ENCODE data around the gene PPARG. TPM values are rescaled to one million over a fixed set of nuclear protein-coding genes. Genes with fewer than 3 reads are reported as not detected.
"Not testable (repeated sequence)": the region's sequence is repeated elsewhere in the genome, so short reads cannot be mapped to it uniquely, and the experiment has no call there.

PPARG gene
- total RNA-seq, 6 donors from 2014 or later, result 39.8 to 93.9 (median 52.7) TPM

DNA sequence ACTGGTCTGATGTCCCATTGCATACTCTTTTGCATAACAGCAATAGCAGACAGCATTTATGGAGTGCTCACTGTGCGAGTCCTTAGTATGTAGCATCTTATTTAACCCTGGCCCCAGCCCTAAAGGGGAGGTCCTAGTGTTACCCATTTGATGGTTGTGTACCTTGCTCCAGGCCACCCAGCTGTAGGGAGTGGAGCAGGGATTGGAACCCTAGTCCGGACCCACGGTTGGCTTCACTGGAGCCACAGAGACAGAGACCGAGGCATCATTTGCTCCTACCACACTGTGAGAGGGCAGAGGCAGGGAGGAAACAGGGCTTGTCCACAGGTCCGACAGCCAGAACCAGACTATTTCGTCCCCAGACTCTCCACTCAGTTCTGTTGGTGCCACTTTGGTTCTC is 179.4 kb downstream of the PPARG start:
- Histone ChIP-seq H3K9me3 (no peaks in the 10 kb centered on the region), H3K27me3 (no peaks in the 10 kb centered on the region), H3K27ac (no peak overlapping the region), H3K4me3 (no peak overlapping the region), H3K36me3 (no peaks in the 10 kb centered on the region), H3K4me1 (no peaks in the 10 kb centered on the region)
- no peak for ATAC-seq (ENCODE audit: low FRiP score in 2 of 2)
- TF ChIP-seq POLR2AphosphoS5 (IDR thresholded peaks at IDR 0.05) (no peak), EP300 (IDR thresholded peaks at IDR 0.05) (no peak), POLR2A (IDR thresholded peaks at IDR 0.05) (no peak)
- TF ChIP-seq, protein P1, sequence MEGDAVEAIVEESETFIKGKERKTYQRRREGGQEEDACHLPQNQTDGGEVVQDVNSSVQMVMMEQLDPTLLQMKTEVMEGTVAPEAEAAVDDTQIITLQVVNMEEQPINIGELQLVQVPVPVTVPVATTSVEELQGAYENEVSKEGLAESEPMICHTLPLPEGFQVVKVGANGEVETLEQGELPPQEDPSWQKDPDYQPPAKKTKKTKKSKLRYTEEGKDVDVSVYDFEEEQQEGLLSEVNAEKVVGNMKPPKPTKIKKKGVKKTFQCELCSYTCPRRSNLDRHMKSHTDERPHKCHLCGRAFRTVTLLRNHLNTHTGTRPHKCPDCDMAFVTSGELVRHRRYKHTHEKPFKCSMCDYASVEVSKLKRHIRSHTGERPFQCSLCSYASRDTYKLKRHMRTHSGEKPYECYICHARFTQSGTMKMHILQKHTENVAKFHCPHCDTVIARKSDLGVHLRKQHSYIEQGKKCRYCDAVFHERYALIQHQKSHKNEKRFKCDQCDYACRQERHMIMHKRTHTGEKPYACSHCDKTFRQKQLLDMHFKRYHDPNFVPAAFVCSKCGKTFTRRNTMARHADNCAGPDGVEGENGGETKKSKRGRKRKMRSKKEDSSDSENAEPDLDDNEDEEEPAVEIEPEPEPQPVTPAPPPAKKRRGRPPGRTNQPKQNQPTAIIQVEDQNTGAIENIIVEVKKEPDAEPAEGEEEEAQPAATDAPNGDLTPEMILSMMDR (IDR thresholded peaks at IDR 0.05), result no peak
- DNase-seq, result no peak
- WGBS, 2 donors, result 97 to 99% methylated on average over 3 to 6 of the region's 6 CpGs

DNA sequence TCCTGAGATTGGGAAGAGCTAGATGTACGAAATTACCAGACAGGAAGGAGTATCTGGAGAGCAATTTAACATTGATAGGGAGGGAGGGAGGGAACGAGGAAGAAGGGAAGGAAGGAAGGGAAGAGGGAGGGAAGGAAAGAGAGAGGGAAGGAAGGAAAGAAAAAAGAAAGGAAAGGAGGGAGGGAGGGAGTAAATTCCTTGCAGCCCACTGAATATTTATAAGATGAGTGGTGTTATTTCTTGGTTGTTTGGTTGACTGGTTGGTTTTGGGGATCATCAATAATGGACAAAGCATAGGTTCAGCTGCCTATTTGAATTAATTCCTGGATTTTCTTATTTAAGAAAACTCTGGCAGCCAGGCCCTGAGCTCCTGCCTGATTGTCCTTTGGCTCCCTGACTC is 179.9 kb downstream of the PPARG start:
- DNase-seq, result no peak
- H3K4me1 ChIP-seq, result no peaks in the 10 kb centered on the region
- no peak for ATAC-seq (ENCODE audit: low FRiP score in 2 of 2)
- H3K4me3 ChIP-seq, result no peak overlapping the region
- 53 to 57% methylated on average over 2 of the region's 2 CpGs for WGBS, 2 donors
- TF ChIP-seq, protein P1 (IDR thresholded peaks at IDR 0.05), result no peak
- TF ChIP-seq EP300 (IDR thresholded peaks at IDR 0.05) (no peak), POLR2AphosphoS5 (IDR thresholded peaks at IDR 0.05) (no peak), POLR2A (IDR thresholded peaks at IDR 0.05) (no peak)
- H3K9me3 ChIP-seq, result no peaks in the 10 kb centered on the region
- H3K27me3 ChIP-seq, result no peaks in the 10 kb centered on the region
- H3K27ac ChIP-seq, result no peak overlapping the region
- no peaks in the 10 kb centered on the region for H3K36me3 ChIP-seq

DNA sequence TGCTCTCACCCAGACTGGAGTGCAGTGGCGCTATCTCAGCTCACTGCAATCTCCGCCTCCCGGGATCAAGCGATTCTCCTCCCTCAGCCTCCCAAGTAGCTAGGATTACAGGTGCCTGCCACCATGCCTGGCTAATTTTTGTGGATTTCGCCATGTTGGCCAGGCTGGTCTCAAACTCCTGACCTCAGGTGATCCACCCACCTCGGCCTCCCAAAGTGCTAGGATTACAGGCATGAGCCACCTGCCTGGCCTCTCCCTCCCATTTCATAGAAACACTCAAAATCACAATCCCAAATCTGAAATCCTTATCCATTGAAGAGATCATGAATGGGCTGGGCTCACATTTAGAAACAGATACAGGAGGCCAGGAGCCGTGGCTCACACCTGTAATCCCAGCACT is 180.4 kb downstream of the PPARG start:
- ATAC-seq (ENCODE audit: low FRiP score in 2 of 2); H3K4me1 ChIP-seq; H3K4me3 ChIP-seq; H3K36me3 ChIP-seq; H3K27ac ChIP-seq; H3K9me3 ChIP-seq; H3K27me3 ChIP-seq; DNase-seq: not testable (repeated sequence)
- 67 to 100% methylated on average over 6 to 7 of the region's 7 CpGs for WGBS, 2 donors

DNA sequence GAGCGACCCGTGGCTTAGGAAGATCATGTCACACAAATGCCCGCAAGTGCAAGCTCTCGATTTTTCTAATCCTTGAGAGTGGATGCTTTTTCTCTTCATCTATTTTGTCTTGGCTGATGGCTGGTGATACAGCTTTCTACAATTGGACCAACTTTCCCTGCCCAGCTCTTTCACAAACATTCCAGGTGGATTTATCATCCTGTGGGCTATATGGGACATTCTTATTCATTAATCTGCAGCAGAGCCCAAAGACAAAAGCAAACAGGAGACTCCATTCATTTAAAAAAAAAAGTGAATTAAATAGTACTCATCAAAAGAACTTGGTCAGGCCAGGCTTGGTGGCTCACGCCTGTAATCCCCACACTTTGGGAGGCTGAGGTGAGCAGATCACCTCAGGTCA is 181.2 kb downstream of the PPARG start:
- no peaks in the 10 kb centered on the region for H3K27me3 ChIP-seq
- no peak overlapping the region for H3K4me3 ChIP-seq
- no peaks in the 10 kb centered on the region for H3K4me1 ChIP-seq
- H3K27ac ChIP-seq, result no peak overlapping the region
- H3K9me3 ChIP-seq, result no peaks in the 10 kb centered on the region
- 75 to 100% methylated on average over 5 of the region's 5 CpGs for WGBS, 2 donors
- ATAC-seq (ENCODE audit: low FRiP score in 2 of 2) (no peak), DNase-seq (no peak)
- no peaks in the 10 kb centered on the region for H3K36me3 ChIP-seq
- TF ChIP-seq EP300 (IDR thresholded peaks at IDR 0.05) (no peak), POLR2A (IDR thresholded peaks at IDR 0.05) (no peak), POLR2AphosphoS5 (IDR thresholded peaks at IDR 0.05) (no peak)
- TF ChIP-seq, protein P1 (IDR thresholded peaks at IDR 0.05), result no peak

DNA sequence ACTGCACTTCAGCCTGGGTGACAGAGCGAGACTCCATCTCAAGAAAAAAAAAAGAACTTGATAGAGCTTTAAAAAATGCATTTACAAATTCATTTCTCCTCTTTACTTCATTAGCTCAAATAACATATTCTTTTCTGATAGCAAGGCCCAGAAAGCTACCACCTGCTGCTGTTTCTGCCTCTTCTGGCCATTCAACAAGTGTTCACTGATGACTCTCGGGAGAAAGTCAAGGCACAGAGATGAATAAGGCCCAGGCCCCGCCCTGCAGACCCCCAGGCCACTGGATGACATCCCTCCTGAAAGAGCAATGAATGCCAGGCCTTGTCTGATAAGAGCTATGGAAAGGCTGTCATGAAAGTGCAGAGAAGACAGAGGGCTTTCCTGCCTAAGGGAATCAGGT is 181.8 kb downstream of the PPARG start:
- Histone ChIP-seq H3K36me3 (no peaks in the 10 kb centered on the region), H3K4me1 (peaks cover 0 to 1% (median 0%) of the 10 kb centered on the region in 4 donors), H3K4me3 (no peak overlapping the region), H3K9me3 (no peaks in the 10 kb centered on the region), H3K27me3 (no peaks in the 10 kb centered on the region), H3K27ac (no peak overlapping the region)
- no peak for TF ChIP-seq POLR2A (IDR thresholded peaks at IDR 0.05)
- TF ChIP-seq, protein P1 (IDR thresholded peaks at IDR 0.05), result no peak
- TF ChIP-seq POLR2AphosphoS5 (IDR thresholded peaks at IDR 0.05), result no peak
- TF ChIP-seq EP300 (IDR thresholded peaks at IDR 0.05), result no peak
- ATAC-seq (ENCODE audit: low FRiP score in 2 of 2), result no peak
- no peak for DNase-seq
- WGBS, 2 donors, result 89 to 94% methylated on average over 3 of the region's 3 CpGs

Measured in upper lobe of left lung (tissue), 6 donors.